Activated CD4-positive, alpha-beta T cell treated with anti-CD3 and anti-CD28 coated beads, Interleukin-2, amount 50 U/mL, for 48 hours (primary cell): ENCODE measurements around the gene TRIM44.
"Not testable (repeated sequence)": the region's sequence is repeated elsewhere in the genome, so short reads cannot be mapped to it uniquely, and the experiment has no call there.

Experiments
- DNase-seq, 2 experiments: peaks; one replicate each; pipeline ENCODE4 v3.0.0-alpha.2; 2020

The TRIM44 gene

GRCh38 chr11:35721651-35722282 lies 59.2 kb downstream of the TRIM44 start:
- DNase-seq, result no peak

GRCh38 chr11:35722641-35723040 lies 60.1 kb downstream of the TRIM44 start:
- no peak for DNase-seq

GRCh38 chr11:35723493-35723892 lies 60.9 kb downstream of the TRIM44 start:
- DNase-seq, result no peak

GRCh38 chr11:35723913-35724312 lies 61.3 kb downstream of the TRIM44 start:
- DNase-seq, result no peak

GRCh38 chr11:35725885-35726284 lies 63.3 kb downstream of the TRIM44 start:
- DNase-seq, result no peak

GRCh38 chr11:35727140-35727539 lies 64.6 kb downstream of the TRIM44 start:
- no peak for DNase-seq

- no peak for DNase-seq
These were observed 67.7 kb downstream of the TRIM44 start for GRCh38 chr11:35730254-35730653.

- no peak for DNase-seq
These were observed 72.3 kb downstream of the TRIM44 start for GRCh38 chr11:35734669-35735410.

GRCh38 chr11:35735411-35735810 lies 72.8 kb downstream of the TRIM44 start:
- no peak for DNase-seq

GRCh38 chr11:35735903-35736302 lies 73.3 kb downstream of the TRIM44 start:
- no peak for DNase-seq

- no peak for DNase-seq
These were observed 74.4 kb downstream of the TRIM44 start for GRCh38 chr11:35736952-35737351.

GRCh38 chr11:35740061-35740799 lies 77.7 kb downstream of the TRIM44 start:
- DNase-seq, result no peak

- DNase-seq, result no peak
These were observed 80.3 kb downstream of the TRIM44 start for GRCh38 chr11:35742707-35743454.

- no peak for DNase-seq
These were observed 84.0 kb downstream of the TRIM44 start for GRCh38 chr11:35746356-35747153.

- DNase-seq, result no peak
These were observed 85.1 kb downstream of the TRIM44 start for GRCh38 chr11:35747668-35748067.

- no peak for DNase-seq
These were observed 86.1 kb downstream of the TRIM44 start for GRCh38 chr11:35748644-35749043.

- DNase-seq, result no peak
These were observed 87.7 kb downstream of the TRIM44 start for GRCh38 chr11:35750315-35750714.

- DNase-seq, result no peak
These were observed 88.5 kb downstream of the TRIM44 start for GRCh38 chr11:35750981-35751663.

- DNase-seq, result no peak
These were observed 89.1 kb downstream of the TRIM44 start for GRCh38 chr11:35751664-35752061.

- DNase-seq, result no peak
These were observed 89.5 kb downstream of the TRIM44 start for GRCh38 chr11:35752115-35752514.

- not testable (repeated sequence) for DNase-seq
These were observed 91.0 kb downstream of the TRIM44 start for GRCh38 chr11:35753573-35753972.

GRCh38 chr11:35759951-35760350 lies 97.4 kb downstream of the TRIM44 start:
- not testable (repeated sequence) for DNase-seq
